GM12872 (cell line): ENCODE data around the gene XPR1.
A peak's percentile ranks its signal among the peaks of the same experiment; 100 is the strongest.

Source experiments
- CTCF ChIP-seq: IDR thresholded peaks from 3 replicates; pipeline ENCODE4 v1.5.1; 2011; ENCODE audit warnings: low read depth, mild to moderate bottlenecking, low read length, moderate library complexity; ENCODE audit not compliant: insufficient read depth

Gene XPR1

GRCh38 chr1:180929389-180929788 is 297.6 kb downstream of the XPR1 start:
- no peak for TF ChIP-seq CTCF

GRCh38 chr1:180930687-180931086 is 298.9 kb downstream of the XPR1 start:
- no peak for TF ChIP-seq CTCF

GRCh38 chr1:180931529-180931928 is 299.7 kb downstream of the XPR1 start:
- no peak for TF ChIP-seq CTCF

GRCh38 chr1:180932378-180932777 is 300.6 kb downstream of the XPR1 start:
- no peak for TF ChIP-seq CTCF

- peak; percentile 16; the same call in 1 of the 3 replicates for TF ChIP-seq CTCF
Observed at GRCh38 chr1:180933141-180933540, 301.3 kb downstream of the XPR1 start.

- TF ChIP-seq CTCF, result no peak
Observed at GRCh38 chr1:180934563-180934962, 302.7 kb downstream of the XPR1 start.

- TF ChIP-seq CTCF, result no peak
Observed at GRCh38 chr1:180935326-180936109, 303.7 kb downstream of the XPR1 start.
